C4-2B (cell line): ENCODE data around the gene PSMD12.
"Not testable (repeated sequence)": the region's sequence is repeated elsewhere in the genome, so short reads cannot be mapped to it uniquely, and the experiment has no call there.

Experiments used
- H3K27ac ChIP-seq: fragments of 450-650 bp; 2 replicates; pipeline ENCODE4 v1.5.1; 2017
- ZFX ChIP-seq: fragments of 450-650 bp; IDR thresholded peaks from 2 replicates; pipeline ENCODE4 v1.6.1; 2017
- TF ChIP-seq, protein P1 (sequence below): fragments of 450-650 bp; conservative IDR thresholded peaks from 2 replicates; pipeline ENCODE4 v1.5.1; 2017; ENCODE audit warnings: mild to moderate bottlenecking

Gene PSMD12

GRCh38 chr17:67315865-67316264, 50.5 kb downstream of the PSMD12 start:
- H3K27ac ChIP-seq = no peak overlapping the region
- TF ChIP-seq ZFX = no peak
- TF ChIP-seq, protein P1, sequence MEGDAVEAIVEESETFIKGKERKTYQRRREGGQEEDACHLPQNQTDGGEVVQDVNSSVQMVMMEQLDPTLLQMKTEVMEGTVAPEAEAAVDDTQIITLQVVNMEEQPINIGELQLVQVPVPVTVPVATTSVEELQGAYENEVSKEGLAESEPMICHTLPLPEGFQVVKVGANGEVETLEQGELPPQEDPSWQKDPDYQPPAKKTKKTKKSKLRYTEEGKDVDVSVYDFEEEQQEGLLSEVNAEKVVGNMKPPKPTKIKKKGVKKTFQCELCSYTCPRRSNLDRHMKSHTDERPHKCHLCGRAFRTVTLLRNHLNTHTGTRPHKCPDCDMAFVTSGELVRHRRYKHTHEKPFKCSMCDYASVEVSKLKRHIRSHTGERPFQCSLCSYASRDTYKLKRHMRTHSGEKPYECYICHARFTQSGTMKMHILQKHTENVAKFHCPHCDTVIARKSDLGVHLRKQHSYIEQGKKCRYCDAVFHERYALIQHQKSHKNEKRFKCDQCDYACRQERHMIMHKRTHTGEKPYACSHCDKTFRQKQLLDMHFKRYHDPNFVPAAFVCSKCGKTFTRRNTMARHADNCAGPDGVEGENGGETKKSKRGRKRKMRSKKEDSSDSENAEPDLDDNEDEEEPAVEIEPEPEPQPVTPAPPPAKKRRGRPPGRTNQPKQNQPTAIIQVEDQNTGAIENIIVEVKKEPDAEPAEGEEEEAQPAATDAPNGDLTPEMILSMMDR = no peak

DNA sequence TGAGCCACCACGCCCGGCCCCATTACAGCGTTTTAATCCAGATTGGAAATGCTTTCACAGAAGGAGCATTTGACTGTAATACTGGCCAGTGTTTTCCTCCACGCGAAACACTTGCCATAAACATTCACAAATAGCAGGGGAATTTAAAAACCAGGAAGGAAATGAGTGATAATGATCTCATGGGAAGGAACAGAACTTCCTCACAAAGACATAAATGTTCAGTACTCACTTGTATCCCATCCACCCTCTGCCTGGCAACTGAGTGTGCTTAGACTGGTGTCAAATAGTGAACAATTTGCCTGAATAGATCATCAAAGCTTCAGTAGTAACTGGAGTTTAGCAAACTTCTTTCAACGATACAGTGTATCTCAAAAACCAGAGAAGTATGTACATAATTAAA, 54.1 kb downstream of the PSMD12 start:
- H3K27ac ChIP-seq = no peak overlapping the region
- TF ChIP-seq, protein P1 = no peak
- no peak for TF ChIP-seq ZFX

DNA sequence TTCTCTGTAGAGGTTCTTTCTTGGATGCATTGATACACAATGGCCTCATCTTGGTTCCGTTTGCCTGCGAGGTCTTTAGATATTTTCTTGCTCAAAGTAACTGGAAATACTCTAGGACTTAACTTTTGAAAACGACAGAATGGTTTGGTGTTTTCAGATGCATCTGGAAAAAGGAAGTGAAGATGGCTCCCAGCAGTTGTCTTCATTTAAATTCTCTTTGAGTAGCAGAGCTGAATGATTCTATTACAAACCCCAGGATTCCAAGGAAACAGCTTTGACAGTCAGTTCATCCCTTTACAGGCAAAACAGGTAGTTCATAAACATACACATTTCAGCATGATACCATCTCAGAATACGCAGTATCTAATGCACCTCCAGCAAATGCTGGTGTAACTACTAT, 54.8 kb downstream of the PSMD12 start:
- TF ChIP-seq, protein P1 = no peak
- no peak for TF ChIP-seq ZFX

DNA sequence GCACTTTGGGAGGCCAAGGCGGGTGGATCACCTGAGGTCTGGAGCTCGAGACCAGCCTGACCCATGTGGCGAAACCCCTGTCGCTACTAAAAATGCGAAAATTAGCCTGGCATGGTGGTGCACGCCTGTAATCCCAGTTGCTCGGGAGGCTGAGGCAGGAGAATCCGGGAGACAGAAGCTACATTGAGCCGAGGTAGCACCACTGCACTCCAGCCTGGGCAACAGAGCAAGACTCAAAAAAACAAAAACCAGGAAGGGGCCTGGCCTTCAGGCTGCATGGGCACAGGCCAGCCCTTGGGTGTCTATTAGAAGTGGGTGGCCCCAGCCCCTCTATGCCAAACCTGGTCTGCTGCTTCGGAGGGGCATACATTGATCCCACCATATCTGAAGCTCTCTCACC, 56.0 kb downstream of the PSMD12 start:
- no peak for TF ChIP-seq ZFX
- TF ChIP-seq, protein P1 = no peak

More for the DNA sequence above, 54.8 kb downstream of the PSMD12 start:
- no peak overlapping the region for H3K27ac ChIP-seq

DNA sequence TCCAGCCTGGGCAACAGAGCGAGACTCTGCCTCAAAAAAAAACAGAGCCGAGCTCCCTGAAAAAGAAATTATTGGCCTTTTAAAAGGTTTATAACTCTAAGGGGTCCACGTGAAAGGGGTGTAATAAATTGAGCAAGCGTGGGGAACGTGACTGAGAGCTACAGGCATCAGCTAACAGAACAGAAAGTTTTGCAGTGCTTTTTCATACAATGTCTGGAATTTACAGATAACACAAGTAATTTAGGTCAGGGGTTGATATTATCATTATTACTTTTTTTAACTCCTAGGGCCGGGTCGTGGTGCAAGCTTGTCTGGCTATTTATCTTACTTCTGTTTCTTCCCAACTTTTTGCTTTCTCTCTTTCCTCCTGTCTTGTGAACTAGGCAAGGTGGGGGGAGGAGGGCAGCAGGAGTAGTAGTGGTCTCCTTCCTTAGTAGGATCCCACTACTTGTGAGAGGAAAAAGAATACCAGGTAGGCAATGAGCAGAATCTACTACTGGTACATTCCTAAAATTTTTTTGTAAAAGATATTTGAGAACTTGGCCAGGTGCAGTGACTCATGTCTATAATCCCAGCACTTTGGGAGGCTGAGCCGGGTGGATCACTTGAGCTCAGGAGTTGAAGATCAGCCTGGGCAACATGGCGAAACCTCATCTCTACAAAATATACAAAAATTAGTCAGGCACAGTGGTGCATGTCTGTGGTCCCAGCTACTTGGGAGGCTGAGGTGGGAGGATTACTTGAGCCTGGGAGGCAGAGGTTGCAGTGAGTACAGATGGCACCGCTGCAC, 60.7 kb downstream of the PSMD12 start:
- H3K27ac ChIP-seq = not testable (repeated sequence)

More for the DNA sequence above, 56.0 kb downstream of the PSMD12 start:
- no peak overlapping the region for H3K27ac ChIP-seq

- TF ChIP-seq, protein P1 = no peak
- no peak for TF ChIP-seq ZFX
- H3K27ac ChIP-seq = no peak overlapping the region
Observed at GRCh38 chr17:67297454-67297960, 68.9 kb downstream of the PSMD12 start.

DNA sequence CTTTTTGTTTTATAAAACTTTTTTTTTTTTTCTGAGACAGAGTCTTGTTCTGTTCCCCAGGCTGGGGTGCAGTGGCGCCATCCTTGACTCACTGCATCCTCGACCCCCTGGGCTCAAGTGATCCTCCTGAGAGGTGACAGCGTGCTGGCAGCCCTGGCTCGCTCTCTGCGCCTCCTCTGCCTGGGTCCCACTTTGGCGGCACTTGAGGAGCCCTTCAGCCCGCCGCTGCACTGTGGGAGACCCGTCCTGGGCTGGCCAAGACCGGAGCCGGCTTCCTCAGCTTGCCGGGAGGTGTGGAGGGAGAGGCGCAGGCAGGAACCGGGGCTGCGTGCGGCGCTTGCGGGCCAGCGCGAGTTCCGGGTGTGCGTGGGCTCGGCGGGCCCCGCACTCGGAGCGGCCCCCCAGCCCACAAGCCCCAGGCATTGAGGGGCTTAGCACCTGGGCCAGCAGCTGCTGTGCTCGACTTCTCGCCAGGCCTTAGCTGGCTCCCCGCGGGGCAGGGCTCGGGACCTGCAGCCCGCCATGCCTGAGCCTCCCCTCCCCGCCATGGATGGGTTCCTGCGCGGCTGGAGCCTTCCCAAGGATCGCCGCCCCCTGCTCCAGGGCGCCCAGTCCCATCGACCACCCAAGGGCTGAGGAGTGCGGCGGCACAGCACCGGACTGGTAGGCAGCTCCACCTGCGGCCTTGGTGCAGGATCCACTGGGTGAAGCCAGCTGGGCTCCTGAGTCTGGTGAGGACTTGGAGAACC, 71.8 kb downstream of the PSMD12 start:
- no peak overlapping the region for H3K27ac ChIP-seq
- no peak for TF ChIP-seq ZFX
- TF ChIP-seq, protein P1 = no peak
